ENCODE measurements around the gene VASP. TPM values are rescaled to one million over a fixed set of nuclear protein-coding genes. Genes with fewer than 3 reads are reported as not detected.

VASP gene
- total and polyA plus RNA-seq, 9 of the 15 experiments (the other 6 are each of a cell fraction or from before 2014, with no cell fraction given) = 16.7 to 261 (median 112) TPM

GRCh38 chr19:45514376-45515051 is 7.2 kb downstream of the VASP start (continued):
- TF ChIP-seq ZNF407 (IDR thresholded peaks at IDR 0.05; ENCODE audit: low read depth) (no peak), PCBP1 (IDR thresholded peaks at IDR 0.05; ENCODE audit: low read depth, low read length, poor library complexity, severe bottlenecking) (no peak), ZNF277 (CRISPR knock-in tag; IDR thresholded peaks at IDR 0.05; ENCODE audit: borderline replicate concordance) (no peak), SIN3B (IDR thresholded peaks at IDR 0.05; ENCODE audit: low read depth) (no peak), TAF9B (IDR thresholded peaks at IDR 0.05; ENCODE audit: partially characterized antibody) (no peak), ZNF583 (CRISPR knock-in tag; IDR thresholded peaks at IDR 0.05) (0 out of 2 replicates have a peak, but pooled peaks have one; percentile 19), ZFP91 (CRISPR knock-in tag; IDR thresholded peaks at IDR 0.05) (no peak), CEBPG (CRISPR knock-in tag; IDR thresholded peaks at IDR 0.05) (no peak), CEBPG (tag; conservative IDR thresholded peaks at IDR 0.05 in 1 of 2, IDR thresholded peaks at IDR 0.05 in 1 of 2) (no peak), SAFB (IDR thresholded peaks at IDR 0.05; ENCODE audit: borderline replicate concordance, low read depth, low read length) (no peak), MITF (IDR thresholded peaks at IDR 0.05) (no peak), E2F1 (CRISPR knock-in tag; IDR thresholded peaks at IDR 0.05) (peak; percentile 10; the same call in 1 of the 2 replicates), NFIX (CRISPR knock-in tag; IDR thresholded peaks at IDR 0.05; ENCODE audit: low read depth) (no peak)

All from K562 (cell line).